Glutamatergic neuron (in vitro differentiated cells): ENCODE measurements around the gene CR2. TPM values are rescaled to one million over a fixed set of nuclear protein-coding genes. Genes with fewer than 3 reads are reported as not detected.

Experiments
- DNase-seq: peaks from one replicate; pipeline ENCODE4 v3.0.0; 2022
- H3K27ac Mint-ChIP-seq: one replicate; pipeline ENCODE4 v1.8.0; 2020; ENCODE audit warnings: mild to moderate bottlenecking, mixed read lengths, inconsistent platforms; ENCODE audit not compliant: unreplicated experiment
- H3K27me3 Mint-ChIP-seq: one replicate; pipeline ENCODE4 v1.8.0; 2020; ENCODE audit warnings: mild to moderate bottlenecking, moderate library complexity, mixed read lengths, inconsistent platforms; ENCODE audit not compliant: unreplicated experiment
- H3K36me3 Mint-ChIP-seq: one replicate; pipeline ENCODE4 v1.8.0; 2020; ENCODE audit warnings: mild to moderate bottlenecking, mixed read lengths, inconsistent platforms; ENCODE audit not compliant: unreplicated experiment
- H3K4me1 Mint-ChIP-seq: one replicate; pipeline ENCODE4 v1.8.0; 2020; ENCODE audit warnings: mild to moderate bottlenecking, low read depth, mixed read lengths, inconsistent platforms; ENCODE audit not compliant: unreplicated experiment
- H3K4me3 Mint-ChIP-seq: one replicate; pipeline ENCODE4 v1.8.0; 2020; ENCODE audit warnings: mild to moderate bottlenecking, mixed read lengths, inconsistent platforms; ENCODE audit not compliant: unreplicated experiment
- H3K9me3 Mint-ChIP-seq: one replicate; pipeline ENCODE4 v1.8.0; 2020; ENCODE audit warnings: mild to moderate bottlenecking, moderate library complexity, mixed read lengths, inconsistent platforms; ENCODE audit not compliant: unreplicated experiment
- long read RNA-seq: library from polyadenylated mRNA; unstranded; transcript quantifications from one replicate; pipeline ENCODE4 v2.0.0, GENCODE V29; 2020; ENCODE audit not compliant: unreplicated experiment
- total RNA-seq: library from RNA; stranded (reverse); fragmentation: NEBNext Ultra II Directional; extraction: Animal tissue kit (Norgen Biotek cat#: 25700); gene quantifications from one replicate; pipeline ENCODE4 v1.2.1, GENCODE V29; 2021; ENCODE audit not compliant: unreplicated experiment
- TF ChIP-seq, protein P1 (sequence below): fragments of 200-600 bp; sonication (generic); IDR thresholded peaks from one replicate; pipeline ENCODE4 v1.5.0; 2021; ENCODE audit not compliant: partially characterized antibody, unreplicated experiment

The CR2 gene
- not detected for total RNA-seq
- long read RNA-seq, result 0 reads

DNA sequence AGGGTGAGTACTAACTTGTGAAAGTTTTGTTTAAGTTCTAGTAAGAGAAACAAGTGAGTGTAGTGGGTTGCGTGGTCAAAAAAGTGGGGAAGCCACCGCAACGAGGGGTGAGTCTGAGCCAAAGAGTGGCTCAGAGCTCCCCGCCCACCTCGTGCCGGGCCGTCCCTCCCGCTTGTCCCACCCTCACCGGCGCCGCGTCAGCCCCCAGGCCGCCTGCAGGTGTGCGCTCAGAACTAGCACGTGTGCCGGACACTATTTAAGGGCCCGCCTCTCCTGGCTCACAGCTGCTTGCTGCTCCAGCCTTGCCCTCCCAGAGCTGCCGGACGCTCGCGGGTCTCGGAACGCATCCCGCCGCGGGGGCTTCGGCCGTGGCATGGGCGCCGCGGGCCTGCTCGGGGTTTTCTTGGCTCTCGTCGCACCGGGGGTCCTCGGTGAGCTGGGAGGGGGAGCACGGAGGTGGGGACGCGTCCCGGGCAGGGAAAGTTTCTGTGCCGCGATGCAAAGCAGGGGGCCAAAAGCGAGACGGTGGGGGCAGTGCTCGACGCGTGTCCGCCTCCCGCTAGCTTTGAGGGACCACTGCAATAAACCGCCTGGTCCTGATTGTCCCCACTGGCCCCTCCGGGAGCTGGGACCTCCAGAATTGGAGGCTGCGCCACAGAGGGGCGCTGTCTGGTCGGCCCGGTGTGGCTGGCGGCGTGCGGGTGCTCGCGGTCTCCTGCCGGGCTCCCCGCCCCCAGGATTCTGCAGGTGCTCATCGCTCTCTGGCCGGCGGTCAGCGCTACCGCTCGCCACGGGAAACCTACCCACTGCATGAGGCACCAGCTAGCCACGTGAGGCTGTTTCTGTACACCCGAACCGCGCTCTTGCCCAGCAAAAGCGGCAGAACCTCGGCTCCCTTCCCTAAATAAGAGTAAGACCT lies at the start of gene CR2:
TSS of gene CR2 (plus strand) at position 283 of the 919 bp plus-strand sequence. CDS start at position 374, 91 bp downstream.
- H3K27ac Mint-ChIP-seq, result no peak within 1 kb of the TSS

DNA sequence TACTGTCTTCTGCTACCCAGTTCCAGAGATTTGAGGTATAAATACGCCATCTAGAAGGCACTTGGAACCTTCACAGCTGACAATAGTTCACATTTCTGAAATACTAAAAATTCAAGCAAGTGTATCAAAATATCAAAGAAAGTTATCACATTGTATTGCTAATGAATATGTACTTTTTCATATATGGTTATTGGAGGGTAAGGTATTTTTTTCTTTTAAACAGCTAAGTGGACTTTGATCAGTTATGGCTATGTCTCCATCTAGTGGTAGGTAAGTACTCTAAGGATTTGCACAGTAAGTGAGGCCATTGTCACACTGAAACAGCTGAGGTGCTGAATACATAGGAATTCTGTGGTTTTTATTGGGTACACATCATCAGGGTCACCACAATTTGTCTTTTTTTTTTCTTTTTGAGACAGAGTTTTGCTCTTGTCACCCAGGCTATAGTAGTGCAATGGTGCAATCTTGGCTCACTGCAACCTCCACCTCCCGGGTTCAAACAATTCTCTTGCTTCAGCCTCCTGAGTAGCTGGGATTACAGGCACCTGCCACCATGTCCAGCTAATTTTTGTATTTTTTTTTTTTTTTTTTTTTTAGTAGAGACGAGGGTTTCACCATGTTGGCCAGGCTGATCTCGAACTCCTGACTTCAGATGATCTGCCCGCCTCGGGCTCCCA lies 49.1 kb upstream of the CR2 start:
- H3K27me3 Mint-ChIP-seq, result no peaks in the 10 kb centered on the region
- H3K4me3 Mint-ChIP-seq, result no peak overlapping the region
- H3K27ac Mint-ChIP-seq, result no peak overlapping the region
- H3K4me1 Mint-ChIP-seq, result no peaks in the 10 kb centered on the region
- no peaks in the 10 kb centered on the region for H3K9me3 Mint-ChIP-seq
- TF ChIP-seq, protein P1, sequence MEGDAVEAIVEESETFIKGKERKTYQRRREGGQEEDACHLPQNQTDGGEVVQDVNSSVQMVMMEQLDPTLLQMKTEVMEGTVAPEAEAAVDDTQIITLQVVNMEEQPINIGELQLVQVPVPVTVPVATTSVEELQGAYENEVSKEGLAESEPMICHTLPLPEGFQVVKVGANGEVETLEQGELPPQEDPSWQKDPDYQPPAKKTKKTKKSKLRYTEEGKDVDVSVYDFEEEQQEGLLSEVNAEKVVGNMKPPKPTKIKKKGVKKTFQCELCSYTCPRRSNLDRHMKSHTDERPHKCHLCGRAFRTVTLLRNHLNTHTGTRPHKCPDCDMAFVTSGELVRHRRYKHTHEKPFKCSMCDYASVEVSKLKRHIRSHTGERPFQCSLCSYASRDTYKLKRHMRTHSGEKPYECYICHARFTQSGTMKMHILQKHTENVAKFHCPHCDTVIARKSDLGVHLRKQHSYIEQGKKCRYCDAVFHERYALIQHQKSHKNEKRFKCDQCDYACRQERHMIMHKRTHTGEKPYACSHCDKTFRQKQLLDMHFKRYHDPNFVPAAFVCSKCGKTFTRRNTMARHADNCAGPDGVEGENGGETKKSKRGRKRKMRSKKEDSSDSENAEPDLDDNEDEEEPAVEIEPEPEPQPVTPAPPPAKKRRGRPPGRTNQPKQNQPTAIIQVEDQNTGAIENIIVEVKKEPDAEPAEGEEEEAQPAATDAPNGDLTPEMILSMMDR, result peak; percentile 80
- H3K36me3 Mint-ChIP-seq, result no peaks in the 10 kb centered on the region
- no peak for DNase-seq

More for the DNA sequence above, at the start of gene CR2:
- Mint-ChIP-seq H3K4me3 (peak within 1 kb of the TSS; percentile 82), H3K9me3 (no peaks in the 10 kb centered on the region), H3K36me3 (no peaks in the 10 kb centered on the region), H3K27me3 (peaks cover 6% of the 10 kb centered on the region), H3K4me1 (no peaks in the 10 kb centered on the region)
- peak; percentile 40 for DNase-seq
- TF ChIP-seq, protein P1, result no peak

DNA sequence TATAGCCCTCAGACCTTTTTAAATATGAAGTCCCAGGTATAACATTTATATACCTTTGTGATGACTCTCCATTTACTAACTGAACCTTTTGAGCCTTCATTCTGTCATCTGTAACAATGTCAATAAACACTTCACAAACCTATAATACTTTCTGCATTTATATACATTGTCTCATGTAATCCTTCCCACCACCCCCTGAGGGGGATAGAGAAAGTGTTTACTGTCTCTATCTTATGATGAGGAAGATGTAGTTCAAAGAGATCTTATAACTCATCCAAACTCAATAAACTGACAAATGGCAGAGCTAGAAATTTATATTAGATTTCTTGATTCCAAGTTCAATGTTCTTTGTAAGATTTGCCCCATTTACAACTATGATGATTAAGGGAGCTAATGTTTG lies 48.3 kb upstream of the CR2 start:
- no peak overlapping the region for H3K4me3 Mint-ChIP-seq
- DNase-seq, result no peak
- TF ChIP-seq, protein P1, result no peak
- no peaks in the 10 kb centered on the region for H3K9me3 Mint-ChIP-seq
- H3K36me3 Mint-ChIP-seq, result no peaks in the 10 kb centered on the region
- no peaks in the 10 kb centered on the region for H3K27me3 Mint-ChIP-seq
- H3K27ac Mint-ChIP-seq, result no peak overlapping the region
- no peaks in the 10 kb centered on the region for H3K4me1 Mint-ChIP-seq

DNA sequence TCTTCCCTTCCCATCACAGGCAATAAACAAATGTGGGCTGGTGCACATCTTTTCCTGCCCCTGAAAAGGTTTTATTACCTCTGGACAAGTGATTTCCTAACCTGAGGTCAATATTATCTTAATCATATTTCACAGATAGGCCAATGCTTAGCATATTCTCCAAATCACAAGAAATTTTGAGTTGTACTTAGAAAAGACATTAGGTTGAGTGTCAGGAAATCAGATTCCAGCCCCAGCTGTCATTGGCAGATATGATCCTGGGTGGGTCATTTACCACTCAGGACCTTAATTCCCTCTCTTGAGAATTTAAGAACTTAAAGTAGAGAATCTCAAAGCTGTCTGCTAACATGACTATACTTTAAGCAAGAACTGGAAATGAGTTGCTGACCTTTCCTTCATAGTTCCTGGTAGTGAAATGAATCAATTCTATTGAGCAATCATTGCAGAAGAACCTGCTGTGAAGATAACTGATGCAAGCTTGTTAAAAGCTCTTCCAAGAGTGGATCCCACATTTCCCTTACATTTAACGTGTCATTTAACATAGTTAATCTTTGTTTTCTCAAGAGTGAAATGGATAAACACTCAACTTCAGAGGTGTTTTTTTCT lies 46.4 kb upstream of the CR2 start:
- Mint-ChIP-seq H3K36me3 (peaks cover under 1% of the 10 kb centered on the region), H3K27ac (no peak overlapping the region), H3K4me1 (no peaks in the 10 kb centered on the region), H3K9me3 (no peaks in the 10 kb centered on the region), H3K4me3 (no peak overlapping the region), H3K27me3 (no peaks in the 10 kb centered on the region)
- DNase-seq, result no peak
- TF ChIP-seq, protein P1, result no peak
